K562 treated with DMSO at 1 percent for 4 hours (cell line): ENCODE data around the gene GNAT2. TPM values are rescaled to one million over a fixed set of nuclear protein-coding genes. Genes with fewer than 3 reads are reported as not detected.

ENCODE experiments used
- total RNA-seq: library from RNA; unstranded; fragments of 300-600 nt; gene quantifications from 2 replicates; pipeline ENCODE4 v1.2.3, GENCODE V29; 2022; ENCODE audit not compliant: insufficient read depth

GNAT2 gene
- total RNA-seq: not detected in 2 replicates

DNA sequence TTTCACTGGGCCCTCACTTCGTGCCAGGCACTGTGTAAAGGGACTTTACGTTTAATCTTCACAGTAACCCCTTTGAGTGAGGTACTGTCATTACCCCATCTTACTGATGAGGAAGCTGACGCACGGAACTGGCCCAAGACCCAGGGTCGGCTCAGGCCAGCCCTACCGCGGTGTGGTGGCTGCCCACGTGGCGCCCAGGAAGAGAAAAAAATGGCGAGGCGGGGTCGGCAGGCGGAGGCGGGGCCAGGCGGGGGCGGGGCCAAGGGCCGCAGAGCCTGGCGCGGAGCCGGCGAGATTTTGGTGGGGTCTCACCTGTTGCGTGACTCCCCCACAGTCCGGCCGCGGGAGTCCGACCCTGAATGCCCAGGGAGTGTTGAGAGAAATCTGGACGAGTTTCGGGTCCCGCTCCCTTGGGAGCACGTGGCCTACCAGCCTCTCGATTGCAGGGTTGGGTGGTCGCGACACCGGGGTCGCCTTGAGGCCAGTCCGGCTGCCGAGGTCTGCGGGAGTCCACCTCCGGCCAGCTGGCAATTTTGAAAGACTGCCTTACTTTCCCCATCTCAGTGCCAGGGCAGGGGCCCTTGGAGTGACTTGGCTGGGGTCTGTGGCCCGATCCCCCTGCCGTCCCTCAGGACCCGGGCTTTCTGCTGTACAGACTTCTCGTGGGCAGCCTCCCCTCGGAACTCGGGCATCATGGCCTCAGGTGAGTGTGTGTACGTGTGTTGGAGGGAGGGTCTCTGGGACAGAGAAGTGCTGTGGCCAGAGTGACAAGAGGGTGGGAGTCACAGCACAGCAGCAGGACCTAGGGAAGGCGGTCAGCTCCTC, at the start of gene GNAT2, which contains the start of gene AMPD2:
TSS of gene GNAT2 (minus strand) at position 41 of the 825 bp plus-strand sequence. CDS start 6,746 bp downstream, outside the sequence.
TSS of gene AMPD2 (plus strand) at position 262 of the 825 bp plus-strand sequence. CDS start 1,339 bp downstream, outside the sequence.

DNA sequence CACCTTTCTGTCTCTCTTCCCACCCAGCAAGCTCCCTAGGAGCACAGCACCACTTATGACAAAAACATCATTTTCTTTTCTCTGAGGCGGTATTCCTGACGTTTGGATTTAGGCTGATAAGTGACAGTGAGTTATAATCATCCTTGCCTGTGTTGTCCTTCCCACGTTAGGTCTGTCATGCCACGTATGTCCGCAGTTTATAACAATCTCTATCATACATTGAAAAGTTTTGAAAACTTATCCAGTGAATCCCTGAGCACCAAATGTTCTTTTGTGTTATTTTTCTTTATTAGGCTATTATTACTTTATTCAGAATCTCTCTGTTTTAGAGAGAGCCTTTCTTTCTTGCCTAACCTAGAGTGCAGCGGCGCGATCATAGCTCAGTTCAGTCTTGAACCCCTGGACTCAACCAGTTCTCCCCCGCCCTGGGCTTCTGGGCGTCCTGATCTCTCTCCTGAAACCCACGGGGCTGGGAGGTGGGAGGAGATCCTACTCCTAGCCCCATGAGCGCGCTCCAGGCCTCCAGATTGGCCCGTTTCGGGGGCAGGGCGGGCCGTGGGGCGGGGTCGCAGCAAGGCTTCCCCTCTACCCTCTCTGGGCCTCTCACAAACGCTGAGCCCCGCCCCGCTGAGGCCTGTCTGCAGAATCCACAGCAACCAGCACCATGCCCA, 48.2 kb upstream of the GNAT2 start, which contains the start of gene GSTM2:
TSS of gene GSTM2 (plus strand) at position 606 of the 671 bp plus-strand sequence. CDS start at position 665, 59 bp downstream.

DNA sequence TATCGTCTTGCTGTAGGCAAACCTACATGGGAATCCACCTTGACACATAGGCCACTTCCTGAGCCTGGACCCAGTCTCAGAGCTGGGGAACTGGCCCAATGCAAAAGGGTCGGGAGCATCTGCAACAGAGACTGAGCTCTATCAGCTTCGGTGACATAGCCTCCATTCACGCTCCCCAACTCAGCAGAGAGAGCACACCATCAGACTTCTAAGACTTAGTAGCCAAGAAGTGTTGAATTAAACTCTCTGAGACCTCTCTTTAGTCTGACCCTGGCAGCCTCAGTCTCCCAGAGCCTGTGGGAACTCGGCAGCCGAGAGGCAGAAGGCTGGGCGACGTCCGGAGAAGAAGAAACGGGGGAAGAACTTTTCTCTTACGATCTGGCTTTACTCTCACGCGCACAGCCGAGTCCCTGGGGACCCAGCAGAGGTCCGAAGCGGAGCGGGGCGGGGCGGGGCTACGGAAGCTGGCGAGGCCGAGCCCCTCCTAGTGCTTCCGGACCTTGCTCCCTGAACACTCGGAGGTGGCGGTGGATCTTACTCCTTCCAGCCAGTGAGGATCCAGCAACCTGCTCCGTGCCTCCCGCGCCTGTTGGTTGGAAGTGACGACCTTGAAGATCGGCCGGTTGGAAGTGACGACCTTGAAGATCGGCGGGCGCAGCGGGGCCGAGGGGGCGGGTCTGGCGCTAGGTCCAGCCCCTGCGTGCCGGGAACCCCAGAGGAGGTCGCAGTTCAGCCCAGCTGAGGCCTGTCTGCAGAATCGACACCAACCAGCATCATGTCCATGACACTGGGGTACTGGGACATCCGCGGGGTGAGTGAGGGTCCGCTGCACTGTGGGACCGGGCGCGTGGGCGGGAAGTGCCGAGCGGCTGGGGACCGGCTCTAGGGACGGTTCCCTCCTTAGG, 36.5 kb upstream of the GNAT2 start, which contains the start of gene GSTM4:
TSS of gene GSTM4 (plus strand) at position 485 of the 905 bp plus-strand sequence. CDS start at position 776, 291 bp downstream.

Other genes with a start within 250 kb of the GNAT2 start
- gene SORT1, start 221.7 kb downstream of the GNAT2 start, total RNA-seq: 45.5 and 67.0 TPM in 2 replicates
- 105 and 107 TPM in 2 replicates for gene PSMA5, start 193.2 kb downstream of the GNAT2 start, total RNA-seq
- gene SYPL2, start 153.1 kb downstream of the GNAT2 start, total RNA-seq: not detected in 2 replicates
- gene ATXN7L2, start 135.7 kb downstream of the GNAT2 start, total RNA-seq: 6.5 and 7.9 TPM in 2 replicates
- gene CYB561D1, start 125.5 kb downstream of the GNAT2 start, total RNA-seq: 6.7 and 6.8 TPM in 2 replicates
- 0.22 and 0.25 TPM in 2 replicates for gene AMIGO1, start 109.9 kb downstream of the GNAT2 start, total RNA-seq
- gene GPR61, start 79.7 kb downstream of the GNAT2 start, total RNA-seq: not detected in 2 replicates
- gene GNAI3, start 71.0 kb downstream of the GNAT2 start, total RNA-seq: 4.7 and 5.1 TPM in 2 replicates
- gene AMPD2, start 221 bp upstream of the GNAT2 start, total RNA-seq: 46.3 and 52.2 TPM in 2 replicates
- gene GSTM4, start 36.5 kb upstream of the GNAT2 start, total RNA-seq: 28.7 and 29.7 TPM in 2 replicates
- gene GSTM2, start 48.4 kb upstream of the GNAT2 start, total RNA-seq: 10.7 and 13.3 TPM in 2 replicates
- gene GSTM1, start 68.2 kb upstream of the GNAT2 start, total RNA-seq: not detected in 2 replicates
- gene GSTM5, start 92.6 kb upstream of the GNAT2 start, total RNA-seq: not detected in 2 replicates
- 8.7 and 11.4 TPM in 2 replicates for gene GSTM3, start 121.4 kb upstream of the GNAT2 start, total RNA-seq
- gene EPS8L3, start 144.3 kb upstream of the GNAT2 start, total RNA-seq: not detected in 2 replicates